ENCODE measurements around the gene GAS2L1. TPM values are rescaled to one million over a fixed set of nuclear protein-coding genes. Genes with fewer than 3 reads are reported as not detected.
A peak's percentile ranks its signal among the peaks of the same experiment; 100 is the strongest.

GAS2L1 gene
- total RNA-seq, 1 experiment from 2014 or later = 29.4 TPM

DNA sequence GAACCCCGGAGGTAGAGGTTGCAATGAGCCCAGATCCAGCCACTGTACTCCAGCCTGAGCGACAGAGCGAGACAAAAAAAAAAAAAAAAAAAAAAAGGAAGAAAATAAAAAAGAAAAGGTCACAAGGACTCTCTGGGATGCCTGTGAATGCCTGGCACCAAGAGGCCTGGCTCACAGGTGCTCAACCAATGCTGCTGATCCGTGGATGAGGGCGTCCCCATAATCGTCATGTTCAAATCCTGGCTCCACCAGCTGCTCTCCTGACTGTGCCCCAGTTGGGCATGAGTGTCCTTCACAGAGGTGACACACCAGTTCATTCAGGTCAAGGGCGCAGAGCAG is 645 bp upstream of the GAS2L1 start:
- Histone ChIP-seq H3K4me1 (ENCODE audit: control insufficient read depth in 1 of 2, insufficient read depth in 2 of 2, low read length in 2 of 2) (peaks cover 44 to 58% of the 10 kb centered on the region in 2 experiments), H3K9ac (ENCODE audit: low read length) (peak overlapping the region; percentile 73), H3K27ac (ENCODE audit: low read depth, low read length) (peak overlapping the region; percentile 81), H3K9me2 (ENCODE audit: insufficient read depth) (no peaks in the 10 kb centered on the region), H4K20me1 (ENCODE audit: insufficient read depth) (peaks cover 7% of the 10 kb centered on the region; the same call in 1 of the 2 replicates), H2AFZ (ENCODE audit: low read depth, low read length, poor library complexity, severe bottlenecking) (peak overlapping the region; percentile 58), H3K4me2 (ENCODE audit: low read length) (peak overlapping the region; percentile 96), H3K79me2 (ENCODE audit: insufficient read depth, low read length) (peaks cover 7% of the 10 kb centered on the region; the same call in 1 of the 2 replicates), H3K4me3 (replicated peaks in 1 of 2; ENCODE audit: low read depth in 1 of 2, low read length in 2 of 2) (peak overlapping the region; percentile 74 to 84), H3K9me3 (ENCODE audit: control insufficient read depth in 1 of 2, insufficient read depth in 1 of 2, low read depth in 1 of 2, low read length in 2 of 2) (no peaks in the 10 kb centered on the region), H3K27me3 (ENCODE audit: insufficient read depth, low read length) (no peaks in the 10 kb centered on the region), H3K36me3 (ENCODE audit: control insufficient read depth in 1 of 2, insufficient read depth in 2 of 2, low read length in 2 of 2) (no peaks in the 10 kb centered on the region)
- DNase-seq (ENCODE audit: low read depth, low spot score) (no peak), ATAC-seq (peak; percentile 27)
- ChIA-PET CTCF (interaction anchor here (1.1 kb wide), 1 partner anchor 14 kb away, joined by 3 read pairs; no protein-coding TSS in a partner anchor), POLR2A (no interaction called here), RAD21 (ENCODE audit: low non-redundant PET in 1 of 2, low total read pairs in 2 of 2, uncharacterized antibody in 2 of 2, unreplicated experiment in 2 of 2) (no interaction called here)
- intact Hi-C loops (cut with micrococcal nuclease) = loop anchor here (1.0 kb wide), 1 partner anchor 53 kb away; no protein-coding TSS in a partner anchor
- BruUV-seq (replicated peaks) = no TSS peak
- TF ChIP-seq, protein P1, sequence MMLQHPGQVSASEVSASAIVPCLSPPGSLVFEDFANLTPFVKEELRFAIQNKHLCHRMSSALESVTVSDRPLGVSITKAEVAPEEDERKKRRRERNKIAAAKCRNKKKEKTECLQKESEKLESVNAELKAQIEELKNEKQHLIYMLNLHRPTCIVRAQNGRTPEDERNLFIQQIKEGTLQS (IDR thresholded peaks at IDR 0.05) = no peak
- no peak for TF ChIP-seq EZH2 (IDR thresholded peaks at IDR 0.05)

DNA sequence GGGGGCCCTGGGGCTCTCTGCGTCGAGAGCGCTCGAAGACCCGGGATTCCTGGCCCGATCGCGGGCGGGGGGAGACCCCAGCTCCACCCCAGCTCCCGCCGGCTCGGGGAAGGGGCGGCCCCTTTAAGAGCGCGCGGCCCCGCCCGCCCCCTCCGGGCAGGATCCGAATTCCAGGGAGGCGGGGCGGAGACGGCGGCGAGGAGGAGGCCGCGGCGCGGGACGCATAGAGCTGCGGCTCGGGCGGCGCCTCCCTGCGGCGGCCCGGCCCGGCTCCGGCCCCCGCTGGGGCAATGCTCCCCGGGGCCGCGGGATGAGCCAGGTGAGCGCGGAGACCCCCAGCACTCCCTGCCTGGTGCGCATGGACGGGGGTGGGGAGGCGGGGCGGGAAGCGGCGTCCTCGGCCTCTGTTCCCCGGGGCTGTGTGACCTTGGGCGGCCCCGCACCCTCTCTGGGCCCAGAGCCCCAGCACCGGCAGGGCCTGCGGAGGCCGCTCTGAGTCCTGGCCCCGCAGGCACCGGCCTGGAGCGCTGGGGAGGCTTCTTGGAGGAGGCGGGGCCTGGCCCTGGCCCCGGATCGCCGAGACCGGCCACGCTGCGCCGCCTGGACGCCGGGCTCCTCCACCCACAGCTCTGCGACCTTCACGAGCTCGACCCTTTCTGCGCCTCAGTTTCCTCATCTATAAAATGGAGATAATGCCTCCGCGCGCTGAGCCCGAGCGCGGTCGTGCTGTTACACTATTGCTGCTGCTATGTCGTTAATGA is 565 bp downstream of the GAS2L1 start:
- BruUV-seq (replicated peaks) = no TSS peak
- Histone ChIP-seq H3K4me3 (replicated peaks in 1 of 2; ENCODE audit: low read depth in 1 of 2, low read length in 2 of 2) (peak overlapping the region; percentile 74 to 84), H3K79me2 (ENCODE audit: insufficient read depth, low read length) (peaks cover 7% of the 10 kb centered on the region; the same call in 1 of the 2 replicates), H3K4me1 (ENCODE audit: control insufficient read depth in 1 of 2, insufficient read depth in 2 of 2, low read length in 2 of 2) (peaks cover 48 to 68% of the 10 kb centered on the region in 2 experiments), H3K4me2 (ENCODE audit: low read length) (peak overlapping the region; percentile 96), H3K9me3 (ENCODE audit: control insufficient read depth in 1 of 2, insufficient read depth in 1 of 2, low read depth in 1 of 2, low read length in 2 of 2) (no peaks in the 10 kb centered on the region), H3K27me3 (ENCODE audit: insufficient read depth, low read length) (no peaks in the 10 kb centered on the region), H4K20me1 (ENCODE audit: insufficient read depth) (no peaks in the 10 kb centered on the region), H3K9me2 (ENCODE audit: insufficient read depth) (no peaks in the 10 kb centered on the region), H2AFZ (ENCODE audit: low read depth, low read length, poor library complexity, severe bottlenecking) (no peak overlapping the region), H3K36me3 (ENCODE audit: control insufficient read depth in 1 of 2, insufficient read depth in 2 of 2, low read length in 2 of 2) (no peaks in the 10 kb centered on the region), H3K9ac (ENCODE audit: low read length) (peak overlapping the region; percentile 73), H3K27ac (ENCODE audit: low read depth, low read length) (peak overlapping the region; percentile 81)
- ATAC-seq (peak; percentile 66), DNase-seq (ENCODE audit: low read depth, low spot score) (no peak)
- CTCF ChIA-PET = interaction anchor here (1.1 kb wide), 2 partner anchors 13 to 14 kb away, joined by 3 read pairs; no protein-coding TSS in a partner anchor
- intact Hi-C loops (cut with micrococcal nuclease) = loop anchor here (1.0 kb wide), 1 partner anchor 52 kb away; no protein-coding TSS in a partner anchor
- TF ChIP-seq TCF7L2 (IDR thresholded peaks at IDR 0.05; ENCODE audit: borderline replicate concordance, extremely low read depth, insufficient read depth, insufficient read length) (peak; percentile 33), POLR2AphosphoS5 (IDR thresholded peaks at IDR 0.05; ENCODE audit: low read depth, low read length) (peak; percentile 68), ZNF274 (IDR thresholded peaks at IDR 0.05; ENCODE audit: low read depth, low read length) (no peak), POLR2A (IDR thresholded peaks at IDR 0.05; ENCODE audit: borderline replicate concordance, extremely low read depth, insufficient read depth, insufficient read length) (peak; percentile 29), ZFX (IDR thresholded peaks at IDR 0.05) (peak; percentile 82), SP1 (IDR thresholded peaks at IDR 0.05; ENCODE audit: low read depth) (peak; percentile 57; the same call in 1 of the 2 replicates), SRF (IDR thresholded peaks at IDR 0.05; ENCODE audit: low read depth) (no peak), RAD21 (IDR thresholded peaks at IDR 0.05; ENCODE audit: low read depth) (no peak)
- TF ChIP-seq, protein P2, sequence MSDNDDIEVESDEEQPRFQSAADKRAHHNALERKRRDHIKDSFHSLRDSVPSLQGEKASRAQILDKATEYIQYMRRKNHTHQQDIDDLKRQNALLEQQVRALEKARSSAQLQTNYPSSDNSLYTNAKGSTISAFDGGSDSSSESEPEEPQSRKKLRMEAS (IDR thresholded peaks at IDR 0.05) = 0 out of 2 replicates have a peak, but pooled peaks have one; percentile 59
- TF ChIP-seq, protein P1 (IDR thresholded peaks at IDR 0.05) = no peak
- RAD21 ChIA-PET (ENCODE audit: low non-redundant PET in 1 of 2, low total read pairs in 2 of 2, uncharacterized antibody in 2 of 2, unreplicated experiment in 2 of 2) = interaction anchor here in 1 of 2 experiments (0.7 kb wide), 1 partner anchor 42 kb away, joined by 3 read pairs; no protein-coding TSS in a partner anchor
- POLR2A ChIA-PET = no interaction called here
